Nephron progenitor cell (in vitro differentiated cells): ENCODE measurements around the gene PPME1.

ENCODE experiments used
- DNase-seq: peaks from one replicate; pipeline ENCODE4 v3.0.0; 2021
- H3K27ac Mint-ChIP-seq: 2 replicates; pipeline ENCODE4 v1.8.0; 2021; ENCODE audit warnings: mild to moderate bottlenecking, moderate library complexity, mixed read lengths
- H3K27me3 Mint-ChIP-seq: 2 replicates; pipeline ENCODE4 v1.8.0; 2021; ENCODE audit warnings: mild to moderate bottlenecking, low read depth, mixed read lengths; ENCODE audit not compliant: poor library complexity
- H3K36me3 Mint-ChIP-seq: 2 replicates; pipeline ENCODE4 v1.8.0; 2021; ENCODE audit warnings: low read depth, mixed read lengths
- H3K4me1 Mint-ChIP-seq: 2 replicates; pipeline ENCODE4 v1.8.0; 2021; ENCODE audit warnings: mixed read lengths
- H3K4me3 Mint-ChIP-seq: 2 replicates; pipeline ENCODE4 v1.8.0; 2021; ENCODE audit warnings: mild to moderate bottlenecking, moderate library complexity, mixed read lengths
- H3K9me3 Mint-ChIP-seq: 2 replicates; pipeline ENCODE4 v1.8.0; 2021; ENCODE audit warnings: mild to moderate bottlenecking, moderate library complexity, mixed read lengths
- CTCF ChIP-seq: fragments of 200-600 bp; sonication (generic); IDR thresholded peaks from 2 replicates; pipeline ENCODE4 v1.5.0; 2021; ENCODE audit warnings: antibody characterized with exemption

Gene PPME1

DNA sequence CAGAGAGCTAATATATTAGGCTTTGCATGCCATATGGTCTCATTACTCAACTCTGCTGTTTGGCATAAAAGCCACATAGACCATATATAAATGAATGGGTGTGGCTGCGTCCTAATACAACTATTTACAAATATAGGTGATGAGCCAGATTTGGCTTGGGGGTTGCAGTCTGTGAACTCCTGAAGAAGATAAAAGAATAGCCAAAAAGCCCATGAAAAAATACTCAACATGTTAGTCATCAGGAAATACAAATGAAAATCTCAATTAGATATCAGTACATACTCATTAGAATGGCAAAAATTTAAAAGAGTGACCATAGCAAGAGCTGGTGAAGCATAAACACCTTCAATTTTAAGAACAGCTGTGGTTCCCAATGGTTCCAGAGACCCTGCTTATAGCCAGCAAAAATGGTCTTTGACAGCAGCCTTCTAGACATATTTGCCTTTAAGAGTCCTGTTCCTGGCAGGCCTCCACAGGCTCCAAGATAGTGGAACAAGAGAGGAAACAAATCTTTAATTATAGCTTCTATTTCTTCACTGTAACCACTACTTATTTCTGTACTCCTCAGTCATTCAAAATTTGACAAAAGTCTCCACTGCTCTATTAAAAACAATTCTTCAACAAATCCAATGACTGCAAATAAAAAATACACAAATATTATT is 16.3 kb upstream of the PPME1 start:
- DNase-seq: no peak
- no peak for TF ChIP-seq CTCF
- Mint-ChIP-seq H3K4me1 (no peaks in the 10 kb centered on the region), H3K36me3 (peaks cover 58% of the 10 kb centered on the region), H3K27me3 (peaks cover 4% of the 10 kb centered on the region), H3K27ac (no peak overlapping the region), H3K4me3 (no peak overlapping the region), H3K9me3 (peaks cover 7% of the 10 kb centered on the region)

GRCh38 chr11:74157169-74157568 is 13.9 kb upstream of the PPME1 start:
- Mint-ChIP-seq H3K27me3 (peaks cover 4% of the 10 kb centered on the region), H3K9me3 (peaks cover 7% of the 10 kb centered on the region), H3K27ac (no peak overlapping the region), H3K36me3 (peaks cover 65% of the 10 kb centered on the region), H3K4me3 (no peak overlapping the region), H3K4me1 (no peaks in the 10 kb centered on the region)
- no peak for DNase-seq
- TF ChIP-seq CTCF: no peak

DNA sequence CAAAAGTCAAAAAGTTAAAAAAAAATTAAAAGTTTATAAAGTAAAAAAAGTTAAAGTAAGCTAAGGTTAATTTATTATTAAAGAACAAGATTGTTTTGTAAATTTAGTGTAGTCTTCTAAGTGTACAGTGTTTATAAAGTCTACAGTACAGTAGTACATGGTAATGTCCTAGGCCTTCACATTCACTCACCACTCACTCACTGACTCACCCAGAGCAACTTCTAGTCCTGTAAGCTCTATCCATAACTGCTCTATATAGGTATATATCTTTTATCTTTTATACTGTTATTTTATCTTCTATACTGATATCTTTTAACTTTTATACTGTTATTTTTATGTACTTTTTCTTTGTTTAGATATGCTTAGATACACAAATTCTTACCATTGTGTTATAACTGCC is 11.4 kb upstream of the PPME1 start:
- Mint-ChIP-seq H3K4me3 (no peak overlapping the region), H3K9me3 (no peaks in the 10 kb centered on the region), H3K4me1 (peaks cover 4% of the 10 kb centered on the region), H3K27me3 (no peaks in the 10 kb centered on the region), H3K27ac (no peak overlapping the region), H3K36me3 (peaks cover 43% of the 10 kb centered on the region)
- TF ChIP-seq CTCF: no peak
- no peak for DNase-seq

- Mint-ChIP-seq H3K9me3 (no peaks in the 10 kb centered on the region), H3K36me3 (peaks cover 50% of the 10 kb centered on the region), H3K4me3 (no peak overlapping the region), H3K4me1 (peaks cover 4% of the 10 kb centered on the region), H3K27ac (peak overlapping the region; percentile 18), H3K27me3 (no peaks in the 10 kb centered on the region)
- DNase-seq: no peak
- no peak for TF ChIP-seq CTCF
These were observed 8.2 kb upstream of the PPME1 start for GRCh38 chr11:74162681-74163467.

DNA sequence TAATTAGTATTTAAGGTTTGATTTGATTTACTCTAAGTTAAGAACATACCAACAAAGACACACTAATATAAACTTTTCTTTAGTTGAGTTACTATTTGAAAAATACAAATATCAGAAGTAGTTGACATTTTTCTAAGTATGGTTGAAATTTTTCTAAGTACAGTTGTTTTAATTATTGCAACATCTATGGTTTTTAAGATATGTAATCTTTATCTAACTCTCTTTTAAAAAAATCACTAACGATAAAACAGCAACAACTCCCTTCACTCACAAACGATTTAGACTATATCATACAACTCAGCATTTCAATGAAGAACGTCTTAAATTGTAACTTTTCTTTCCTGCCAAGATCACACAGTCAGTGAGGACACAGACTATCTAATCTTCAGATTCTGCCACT is 2.3 kb upstream of the PPME1 start:
- Mint-ChIP-seq H3K4me1 (peaks cover 2% of the 10 kb centered on the region), H3K36me3 (peaks cover 29% of the 10 kb centered on the region), H3K4me3 (no peak overlapping the region), H3K27ac (no peak overlapping the region), H3K27me3 (no peaks in the 10 kb centered on the region), H3K9me3 (no peaks in the 10 kb centered on the region)
- no peak for TF ChIP-seq CTCF
- no peak for DNase-seq
